GM19395 (cell line): ENCODE measurements around the gene NUBPL.
"Not testable (repeated sequence)": the region's sequence is repeated elsewhere in the genome, so short reads cannot be mapped to it uniquely, and the experiment has no call there.

Experiments used
- ATAC-seq: cut with Tn5 transposase; IDR thresholded peaks from one replicate; pipeline ENCODE4 v1.9.1; 2021; ENCODE audit warnings: mild to moderate bottlenecking, moderate library complexity; ENCODE audit not compliant: unreplicated experiment

The NUBPL gene

DNA sequence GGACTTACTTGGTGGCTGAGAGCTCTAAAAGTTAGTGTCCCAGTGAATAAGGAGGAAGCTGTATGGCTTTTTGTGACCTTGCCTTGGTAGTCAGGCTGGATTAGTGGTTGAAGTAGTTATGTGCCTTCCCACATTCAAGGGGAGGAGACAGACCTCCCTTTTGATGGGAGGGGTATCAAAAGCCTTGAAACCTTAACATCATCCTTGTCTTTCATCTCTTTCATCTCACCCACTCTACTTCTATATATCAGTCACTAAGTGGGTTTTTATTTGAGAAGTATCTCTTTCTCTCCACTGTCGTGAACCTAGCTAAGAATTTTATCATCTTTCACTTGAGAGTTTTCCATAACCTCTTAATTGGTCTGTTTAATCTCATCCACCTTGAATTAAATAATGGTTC lies 15.7 kb downstream of the NUBPL start:
- no peak for ATAC-seq

DNA sequence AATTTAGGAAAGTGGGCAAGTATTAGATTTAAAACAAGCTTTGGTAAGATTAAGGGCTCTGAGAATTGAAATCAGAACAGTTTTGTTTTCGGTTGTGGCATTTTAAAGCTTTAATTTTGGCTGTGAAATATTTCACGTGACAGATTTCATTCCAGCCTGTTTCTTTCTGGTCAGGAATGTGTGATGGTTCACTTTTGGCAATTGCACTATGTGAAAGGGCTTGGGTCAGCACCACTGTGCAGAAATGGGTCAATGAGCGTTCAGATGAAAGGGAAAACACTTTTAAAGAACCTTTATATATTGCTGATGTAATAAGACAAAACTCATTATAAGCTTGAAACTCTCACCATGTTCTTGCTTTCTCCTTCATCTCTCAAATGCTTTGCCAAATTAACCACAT lies 17.1 kb downstream of the NUBPL start:
- ATAC-seq, result no peak

DNA sequence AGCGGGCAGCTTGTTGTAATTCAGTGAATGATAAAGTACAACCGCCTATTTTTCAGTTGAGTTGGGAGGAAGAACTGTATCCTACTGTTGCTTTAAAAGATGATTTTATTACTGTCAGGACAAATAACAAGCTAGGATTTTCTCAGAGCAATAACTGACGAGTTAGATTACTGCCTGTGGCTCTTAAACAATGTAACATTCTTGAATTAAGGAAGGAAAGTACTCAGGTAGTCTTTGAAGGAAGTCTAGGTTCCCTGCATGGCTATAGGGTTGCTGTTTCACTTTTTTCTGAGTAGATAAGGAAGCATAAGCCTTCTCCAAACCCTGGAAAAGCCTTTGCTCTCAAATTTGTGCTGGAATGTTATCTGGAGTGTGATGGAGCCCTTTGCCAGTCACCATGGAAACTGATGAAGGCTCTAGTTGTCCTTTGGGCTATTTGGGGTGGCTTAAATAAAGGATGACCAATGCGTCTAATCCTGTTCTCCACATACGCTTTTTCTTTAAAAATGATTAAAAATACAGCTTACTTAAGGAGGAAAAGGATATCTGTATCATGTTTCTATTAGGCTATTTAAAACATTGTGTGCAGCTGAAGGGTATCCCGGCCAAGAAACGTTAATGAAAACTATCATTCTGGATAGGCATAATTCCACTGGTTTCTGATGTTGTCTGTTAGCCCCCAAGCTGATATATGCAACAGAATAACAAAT lies 17.7 kb downstream of the NUBPL start:
- ATAC-seq, result no peak

DNA sequence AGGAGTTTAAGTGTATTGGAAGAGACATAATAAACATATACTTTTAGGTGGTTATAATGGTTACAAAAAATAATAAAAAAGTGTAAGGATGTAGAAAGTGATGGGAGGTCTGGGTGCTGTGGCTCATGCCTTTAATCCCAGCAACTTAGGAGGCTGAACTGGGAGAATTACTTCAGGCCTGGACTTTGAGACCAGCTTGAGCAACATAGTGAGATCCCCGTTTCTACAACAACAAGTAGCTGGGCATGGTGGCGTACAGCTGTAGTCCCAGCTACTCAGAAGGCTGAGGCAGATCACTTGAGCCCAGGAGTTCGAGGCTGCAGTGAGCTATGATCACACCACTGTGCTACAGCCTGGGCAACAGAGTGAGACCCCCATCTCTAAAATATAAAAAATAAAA lies 19.0 kb downstream of the NUBPL start:
- no peak for ATAC-seq

DNA sequence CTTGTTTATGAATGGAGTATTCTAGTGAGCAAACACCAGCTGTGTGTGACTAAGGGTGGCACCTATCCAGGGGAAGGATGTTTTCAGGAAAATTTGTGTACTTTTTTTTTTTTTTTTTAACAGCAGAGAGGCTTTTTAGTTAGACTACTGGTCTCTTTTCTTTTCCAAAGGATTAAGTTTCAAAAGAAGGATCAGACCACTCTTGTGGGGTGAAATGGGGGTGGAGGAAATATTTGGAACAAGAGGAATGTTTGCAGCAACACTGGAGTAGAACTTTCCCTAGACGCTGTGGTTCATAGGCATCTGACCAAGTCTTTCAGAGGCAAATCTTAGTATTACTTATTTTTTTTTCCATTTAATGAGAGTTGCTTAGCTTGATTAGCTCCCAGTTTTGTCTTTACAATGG lies 21.1 kb downstream of the NUBPL start:
- ATAC-seq, result no peak

DNA sequence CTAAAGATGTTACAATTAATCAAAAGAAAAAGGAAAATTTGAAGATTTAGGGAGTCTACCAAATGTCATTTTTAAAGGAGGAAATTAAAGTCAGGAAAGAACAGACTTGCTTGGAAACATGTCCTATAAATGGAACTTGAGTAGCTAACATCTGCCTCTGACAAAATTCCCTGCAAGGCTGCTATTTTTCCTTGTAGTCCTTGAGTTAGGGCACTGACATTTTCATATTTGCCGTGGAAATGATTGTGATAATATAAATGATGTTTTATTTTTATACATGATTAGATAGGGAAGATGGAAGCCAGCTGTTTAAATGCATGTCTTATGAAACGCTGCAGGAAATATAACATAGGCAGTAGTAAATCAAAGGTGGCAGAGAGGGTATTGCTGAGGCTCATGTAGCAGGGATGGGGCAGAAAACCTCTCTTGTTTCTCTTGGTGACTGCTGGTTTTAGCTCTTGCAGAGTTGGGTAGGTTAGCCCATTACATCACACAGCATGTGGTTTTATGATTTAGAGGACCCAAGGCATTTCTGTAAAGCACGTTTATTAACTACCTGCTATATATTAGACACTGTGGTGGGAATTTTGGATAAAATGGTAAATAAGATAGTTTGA lies 21.7 kb downstream of the NUBPL start:
- ATAC-seq, result no peak

DNA sequence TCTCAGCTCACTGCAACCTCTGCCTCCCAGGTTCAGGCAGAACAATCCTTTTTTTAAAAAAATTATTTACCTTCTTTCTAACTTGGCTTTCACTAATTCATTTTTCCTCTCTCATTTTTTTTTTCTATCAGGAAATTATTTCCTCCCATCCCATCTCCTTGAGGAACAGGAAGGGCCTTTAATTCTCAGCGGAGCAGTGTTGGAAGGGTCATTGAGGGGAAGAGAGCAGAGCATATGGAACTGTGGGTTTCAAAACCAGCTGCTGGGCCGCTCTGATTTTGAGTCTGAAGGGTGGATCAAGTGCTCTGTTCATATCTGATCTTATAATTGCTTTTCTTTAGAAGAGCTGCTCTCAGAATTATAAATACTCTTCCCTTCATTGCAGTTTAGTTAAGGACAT lies 29.0 kb downstream of the NUBPL start:
- ATAC-seq, result no peak

DNA sequence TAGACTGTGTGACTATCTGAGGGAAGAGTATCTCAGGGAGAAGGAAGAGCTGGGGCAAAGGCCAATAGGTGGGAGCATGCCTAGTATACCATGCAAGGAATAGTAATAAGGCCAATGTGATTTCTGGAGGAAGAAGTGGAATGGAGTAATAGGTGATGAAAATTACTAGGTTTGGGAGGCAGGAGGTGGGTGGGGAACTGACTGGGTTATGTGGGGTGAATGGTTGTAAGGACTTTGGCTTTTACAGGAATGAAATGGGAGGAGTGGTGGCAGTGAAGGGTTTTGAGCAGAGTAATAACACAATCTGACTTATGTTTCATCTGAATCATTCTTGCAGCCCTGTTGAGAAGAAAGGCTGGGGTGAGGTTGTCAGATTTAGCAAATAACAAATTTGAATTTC lies 30.9 kb downstream of the NUBPL start:
- ATAC-seq, result no peak

DNA sequence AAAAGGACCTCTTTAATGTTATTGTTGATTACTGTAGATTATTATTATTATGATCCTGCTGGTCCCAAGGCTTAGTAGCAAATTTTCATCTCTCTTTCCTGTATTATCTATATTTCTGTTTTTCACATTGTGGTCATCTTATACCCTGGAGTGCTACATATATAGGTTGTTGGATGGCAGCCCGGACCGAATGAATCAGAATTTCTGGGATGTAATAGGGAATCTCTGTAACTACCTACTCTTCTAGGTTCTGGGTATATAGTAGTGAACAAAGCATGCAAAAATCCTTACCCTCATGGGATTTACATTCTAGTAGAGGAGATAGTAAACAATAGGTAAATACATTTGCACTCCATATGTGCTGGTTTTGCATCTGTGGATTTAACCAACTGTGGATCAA lies 31.4 kb downstream of the NUBPL start:
- no peak for ATAC-seq

DNA sequence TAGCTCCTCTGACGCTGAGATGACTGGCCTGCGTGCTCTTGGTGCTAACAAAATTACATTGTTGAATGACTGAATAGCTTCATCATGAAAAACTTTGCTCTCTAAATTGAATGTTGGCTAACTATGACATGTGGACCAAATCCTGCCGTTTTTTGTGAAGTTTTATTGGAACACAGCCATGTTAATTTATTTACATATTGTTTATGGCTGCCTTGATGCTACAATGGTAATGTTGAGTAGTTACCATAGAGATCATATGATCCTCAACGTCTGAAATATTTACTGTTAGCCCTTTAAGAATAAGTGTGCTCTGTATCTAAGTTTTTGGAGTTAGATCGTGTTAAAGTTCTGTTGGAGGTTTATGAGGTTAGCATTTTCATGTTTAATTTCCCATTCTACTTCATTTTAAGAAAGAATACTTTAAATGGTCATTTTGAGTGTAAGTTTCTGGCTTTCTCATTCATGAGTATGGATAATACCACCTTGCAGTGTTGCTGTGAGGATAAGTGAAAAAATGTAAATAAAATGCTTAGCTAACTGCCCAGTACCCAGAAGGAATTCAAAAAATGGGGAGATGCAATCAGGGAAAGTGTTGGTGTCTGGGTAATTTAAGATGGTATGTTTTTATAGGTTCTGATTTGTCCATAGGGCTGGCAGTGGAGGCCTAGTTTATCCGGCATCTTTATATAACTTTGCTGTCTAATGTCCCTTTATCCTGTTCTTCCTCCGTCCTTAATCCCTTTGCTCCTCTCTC lies 35.3 kb downstream of the NUBPL start:
- ATAC-seq, result no peak

DNA sequence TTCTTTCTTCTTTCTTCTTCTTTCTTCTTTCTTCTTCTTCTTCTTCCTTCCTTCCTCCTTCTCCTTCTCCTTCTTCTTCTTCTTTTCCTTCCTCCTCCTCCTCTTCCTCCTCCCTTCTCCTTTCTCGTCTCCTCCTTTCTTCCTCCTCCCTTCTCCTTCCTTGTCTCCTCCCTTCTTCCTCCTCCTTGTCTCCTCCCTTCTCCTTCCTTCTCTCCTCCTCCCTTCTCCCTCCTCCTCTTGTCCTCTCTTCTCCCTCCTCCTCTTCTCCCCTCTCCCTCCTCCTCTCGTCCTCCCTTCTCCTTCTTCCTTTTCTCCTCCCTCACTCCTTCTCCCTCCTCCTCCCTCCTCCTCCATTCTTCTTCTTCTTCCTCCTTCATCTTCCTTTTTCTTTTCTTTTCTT lies 44.5 kb downstream of the NUBPL start:
- no peak for ATAC-seq

DNA sequence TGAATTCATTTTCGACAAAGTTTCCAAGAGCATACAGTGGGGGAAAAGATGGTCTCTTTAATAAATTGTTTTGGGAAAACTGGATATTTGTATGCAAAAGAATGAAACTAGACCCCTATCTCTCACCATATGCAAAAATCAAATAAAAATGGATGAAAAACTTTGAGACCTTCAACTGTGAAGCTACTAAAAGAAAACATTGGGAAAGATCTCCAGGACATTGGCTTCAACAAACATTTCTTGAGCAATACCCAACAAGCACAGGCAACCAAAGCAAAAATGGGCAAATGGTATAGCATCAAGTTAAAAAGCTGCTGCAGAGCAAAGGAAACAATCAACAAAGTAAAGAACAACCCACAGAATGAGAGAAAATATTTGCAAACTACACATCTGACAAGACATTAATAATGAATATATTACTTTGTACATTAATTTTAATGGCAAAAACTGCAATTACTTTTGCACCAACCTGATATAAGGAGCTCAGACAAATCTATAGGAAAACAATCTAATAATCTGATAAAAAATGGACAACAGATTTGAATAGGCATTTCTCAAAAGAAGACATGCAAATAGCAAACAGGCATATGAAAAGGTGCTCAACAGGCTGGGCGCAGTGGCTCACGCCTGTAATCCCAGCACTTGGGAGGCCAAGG lies 50.7 kb downstream of the NUBPL start:
- ATAC-seq, result no peak

DNA sequence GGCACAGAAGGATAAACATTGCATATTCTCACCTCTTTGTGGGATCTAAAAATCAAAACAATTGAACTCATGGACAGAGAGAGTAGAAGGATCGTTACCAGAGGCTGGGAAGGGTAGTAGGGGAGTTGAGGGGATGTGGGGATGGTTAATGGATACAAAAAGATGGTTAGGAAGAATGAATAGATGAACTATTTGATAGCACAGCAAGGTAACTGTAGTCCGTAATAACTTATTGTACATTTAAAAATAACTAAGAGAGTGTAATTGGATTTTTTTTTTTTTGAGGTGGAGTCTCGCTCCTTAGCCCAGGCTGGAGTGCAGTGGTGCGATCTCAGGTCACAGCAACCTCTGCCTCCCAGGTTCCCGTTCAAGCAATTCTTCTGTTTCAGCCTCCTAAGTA lies 52.0 kb downstream of the NUBPL start:
- ATAC-seq, result no peak

DNA sequence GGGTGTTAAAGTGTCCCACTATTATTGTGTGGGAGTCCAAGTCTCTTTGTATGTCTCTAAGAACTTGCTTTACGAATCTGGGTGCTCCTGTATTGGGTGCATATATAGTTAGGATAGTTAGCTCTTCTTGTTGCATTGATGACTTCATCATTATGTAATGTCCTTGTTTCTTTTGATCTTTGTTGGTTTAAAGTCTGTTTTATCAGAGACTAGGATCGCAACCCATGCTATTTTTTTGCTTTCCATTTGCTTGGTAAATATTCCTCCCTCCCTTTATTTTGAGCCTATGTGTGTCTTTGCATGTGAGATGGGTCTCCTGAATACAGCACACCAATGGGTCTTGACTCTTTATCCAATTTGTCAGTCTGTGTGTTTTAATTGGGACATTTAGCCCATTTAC lies 57.7 kb downstream of the NUBPL start:
- ATAC-seq, result not testable (repeated sequence)

DNA sequence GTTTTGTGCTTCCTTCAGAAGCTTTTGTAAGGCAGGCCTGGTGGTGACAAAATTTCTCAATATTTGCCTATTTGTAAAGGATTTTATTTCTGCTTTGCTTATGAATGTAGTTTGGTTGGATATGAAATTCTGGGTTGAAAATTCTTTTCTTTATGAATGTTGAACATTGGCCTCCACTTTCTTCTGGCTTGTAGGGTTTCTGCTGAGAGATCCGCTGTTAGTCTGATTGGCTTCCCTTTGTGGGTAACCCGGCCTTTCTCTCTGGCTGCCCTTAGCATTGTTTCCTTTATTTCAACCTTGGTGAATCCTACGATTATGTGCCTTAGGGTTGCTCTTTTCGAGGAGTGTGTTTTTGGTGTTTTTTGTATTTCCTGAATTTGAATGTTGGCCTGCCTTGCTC lies 58.2 kb downstream of the NUBPL start:
- ATAC-seq, result no peak

DNA sequence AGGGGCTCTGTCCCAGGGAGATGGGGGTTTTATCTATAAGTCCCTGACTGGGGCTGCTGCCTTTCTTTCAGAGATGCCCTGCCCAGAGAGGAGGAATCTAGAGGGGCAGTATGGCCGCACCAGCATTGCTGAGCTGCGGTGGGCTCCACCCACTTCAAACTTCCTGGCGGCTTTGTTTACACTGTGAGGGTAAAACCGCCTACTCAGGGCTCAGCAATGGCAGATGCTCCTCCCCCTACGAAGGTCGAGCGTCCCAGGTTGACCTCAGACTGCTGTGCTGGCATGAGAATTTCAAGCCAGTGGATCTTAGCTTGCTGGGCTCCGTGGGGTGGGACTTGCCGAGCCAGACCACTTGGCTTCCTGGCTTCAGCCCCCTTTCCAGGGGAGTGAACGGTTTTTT lies 59.7 kb downstream of the NUBPL start:
- not testable (repeated sequence) for ATAC-seq

DNA sequence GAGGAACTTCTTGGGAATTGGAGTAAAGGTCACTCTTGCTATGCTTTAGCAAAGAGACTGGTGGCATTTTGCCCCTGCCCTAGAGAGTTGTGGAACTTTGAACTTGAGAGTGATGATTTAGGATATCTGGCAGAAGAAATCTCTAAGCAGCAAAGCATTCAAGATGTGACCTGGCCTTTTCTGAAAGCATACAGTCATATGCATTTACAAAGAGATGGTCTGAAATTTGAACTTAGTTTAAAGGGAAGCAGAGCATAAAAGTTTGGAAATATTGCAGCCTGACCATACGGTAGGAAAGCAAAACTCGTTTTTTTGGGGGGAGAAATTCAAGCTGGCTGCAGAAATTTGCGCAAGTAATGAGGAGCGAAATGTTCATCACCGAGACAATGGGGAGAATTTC lies 60.9 kb downstream of the NUBPL start:
- ATAC-seq, result no peak

DNA sequence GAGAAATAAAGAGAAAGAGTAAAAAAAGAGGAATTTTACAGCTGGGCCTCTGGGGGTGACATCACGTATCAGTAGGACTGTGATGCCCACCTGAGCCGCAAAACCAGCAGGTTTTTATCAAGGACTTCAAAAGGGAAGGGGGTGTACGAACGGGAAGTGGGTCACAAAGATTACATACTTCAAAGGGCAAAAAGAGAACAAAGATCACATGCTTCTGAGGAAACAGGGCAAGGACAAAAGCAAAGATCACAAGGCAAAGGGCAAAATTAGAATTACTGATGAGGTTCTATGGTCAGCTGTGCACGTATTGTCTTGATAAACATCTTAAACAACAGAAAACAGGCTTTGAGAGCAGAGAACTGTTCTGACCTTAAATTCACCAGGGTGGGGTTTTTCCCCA lies 91.7 kb downstream of the NUBPL start:
- not testable (repeated sequence) for ATAC-seq

DNA sequence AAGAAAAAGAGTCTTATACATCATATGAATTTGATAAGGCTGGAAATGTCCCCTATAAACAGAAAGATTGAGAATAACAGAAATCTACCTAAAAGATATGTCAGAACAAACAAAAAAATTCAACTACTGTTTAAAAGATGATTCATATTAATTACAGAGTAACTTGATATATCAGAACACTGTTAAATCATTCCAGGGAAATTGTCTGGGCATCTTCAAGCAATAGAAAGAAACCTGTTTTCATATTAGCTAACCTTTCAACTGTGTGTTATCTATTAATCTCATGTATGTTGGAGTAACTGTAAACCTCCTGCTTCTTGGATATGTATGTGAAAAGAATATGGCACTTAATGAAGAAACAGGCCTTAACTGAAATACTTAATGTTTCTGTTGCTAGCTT lies 96.7 kb downstream of the NUBPL start:
- no peak for ATAC-seq

DNA sequence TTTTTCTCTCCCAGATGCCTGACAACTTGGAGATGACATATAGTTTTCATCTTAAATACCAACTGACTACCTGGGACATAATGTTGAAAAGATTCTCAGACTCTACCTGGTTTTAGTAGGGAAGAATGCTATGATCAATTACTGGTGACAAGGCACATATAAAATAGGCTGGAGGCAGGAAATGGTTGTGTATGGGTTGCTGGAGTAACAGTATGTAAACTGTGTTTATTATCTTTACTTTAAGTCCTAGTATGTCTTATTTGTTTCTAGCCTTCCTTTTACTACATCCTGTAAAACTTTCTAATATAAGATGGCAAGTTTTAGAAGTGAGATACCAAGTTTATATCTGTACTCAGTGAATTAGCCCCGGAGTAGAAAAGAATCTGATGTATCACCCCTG lies 98.1 kb downstream of the NUBPL start:
- no peak for ATAC-seq

DNA sequence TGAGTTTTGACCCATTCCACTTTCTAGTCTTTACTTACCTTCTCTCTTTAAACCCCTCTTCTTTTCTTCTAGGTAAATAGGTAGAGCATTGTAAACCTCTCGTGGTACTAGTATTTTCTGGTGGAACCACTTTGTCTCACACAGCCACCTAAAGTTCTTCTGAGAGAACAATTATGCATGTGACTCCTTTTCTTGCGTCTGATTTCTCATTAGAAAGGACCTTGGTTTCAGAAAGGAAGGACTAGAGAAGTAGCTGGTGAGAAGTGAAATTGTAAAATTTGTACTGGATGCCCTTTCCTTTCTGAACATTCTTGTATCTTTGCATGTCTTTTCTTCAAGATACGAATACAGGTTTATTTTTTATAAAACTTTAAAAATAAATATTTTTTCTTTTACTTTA lies 99.0 kb downstream of the NUBPL start:
- ATAC-seq, result peak; percentile 82

DNA sequence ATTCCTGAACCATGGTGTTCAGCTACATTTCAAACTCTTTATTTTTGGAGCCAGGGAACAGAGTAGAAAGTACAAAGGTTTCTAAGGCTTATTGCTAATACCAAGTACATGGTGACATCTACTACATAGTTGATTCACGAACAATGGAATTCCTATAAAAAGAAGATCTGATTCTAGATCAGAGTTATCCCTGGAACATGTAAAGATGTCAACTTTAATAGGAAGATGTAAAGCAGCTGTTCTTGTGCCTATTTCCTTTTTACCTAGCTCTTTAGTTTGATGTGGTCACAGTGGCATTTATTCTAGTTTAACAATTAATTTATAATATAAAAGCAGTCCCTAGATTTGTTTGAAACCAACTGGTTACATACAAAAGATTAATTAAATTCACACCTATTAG lies 99.5 kb downstream of the NUBPL start:
- no peak for ATAC-seq
